A549 (cell line): Measurements from ENCODE around the gene DLG1.

Experiments used
- CEBPB ChIP-seq, 2 experiments: fragments of >200 bp in 1 of 2; sonication (Bioruptor Twin) in 1 of 2; formaldehyde crosslinking in 1 of 2; IDR thresholded peaks; 2 replicates each; pipeline ENCODE4 v1.6.1; 2012 to 2016
- EP300 ChIP-seq, 2 experiments: fragments of >200 bp; sonication (Bioruptor Twin); formaldehyde crosslinking; IDR thresholded peaks; 2 replicates in 1 of 2; 3 replicates in 1 of 2; pipeline ENCODE4 v1.6.1; 2016 to 2017
- ESRRA ChIP-seq: fragments of 150-350 bp; IDR thresholded peaks from 2 replicates; pipeline ENCODE4 v1.6.1; 2014; ENCODE audit warnings: mild to moderate bottlenecking, low read length, borderline replicate concordance
- FOXS1 ChIP-seq: fragments of 250-450 bp; sonication (Bioruptor Pico); IDR thresholded peaks from 2 replicates; pipeline ENCODE4 v1.5.0; 2020; ENCODE audit warnings: mild to moderate bottlenecking, moderate library complexity
- NR3C1 ChIP-seq: fragments of >200 bp; sonication (Bioruptor Twin); formaldehyde crosslinking; IDR thresholded peaks from 3 replicates; pipeline ENCODE4 v1.6.1; 2017
- POLR2A ChIP-seq: IDR thresholded peaks from 2 replicates; pipeline ENCODE4 v1.6.1; 2012; ENCODE audit warnings: mild to moderate bottlenecking, low read length
- RCOR1 ChIP-seq: fragments of 150-350 bp; IDR thresholded peaks from 2 replicates; pipeline ENCODE4 v1.6.1; 2014; ENCODE audit warnings: antibody characterized with exemption, low read length, low read depth
- RFX5 ChIP-seq: fragments of 450-650 bp; IDR thresholded peaks from 2 replicates; pipeline ENCODE4 v1.7.1; 2014; ENCODE audit warnings: antibody characterized with exemption, mild to moderate bottlenecking, moderate library complexity
- TP53 ChIP-seq: fragments of 250-450 bp; sonication (Bioruptor Pico); IDR thresholded peaks from 2 replicates; pipeline ENCODE4 v1.5.0; 2021; ENCODE audit warnings: mild to moderate bottlenecking, moderate library complexity
- TF ChIP-seq, protein P1 (sequence below): fragments of >200 bp; sonication (Bioruptor Twin); formaldehyde crosslinking; IDR thresholded peaks from 3 replicates; pipeline ENCODE4 v1.5.1; 2016
- TF ChIP-seq, protein P2 (sequence below): fragments of 250-450 bp; sonication (Bioruptor Pico); IDR thresholded peaks from 2 replicates; pipeline ENCODE4 v1.5.0; 2021; ENCODE audit warnings: mild to moderate bottlenecking, moderate library complexity, borderline replicate concordance
- TF ChIP-seq, protein P3 (sequence below): IDR thresholded peaks from 2 replicates; pipeline ENCODE4 v1.6.1; 2012

DNA sequence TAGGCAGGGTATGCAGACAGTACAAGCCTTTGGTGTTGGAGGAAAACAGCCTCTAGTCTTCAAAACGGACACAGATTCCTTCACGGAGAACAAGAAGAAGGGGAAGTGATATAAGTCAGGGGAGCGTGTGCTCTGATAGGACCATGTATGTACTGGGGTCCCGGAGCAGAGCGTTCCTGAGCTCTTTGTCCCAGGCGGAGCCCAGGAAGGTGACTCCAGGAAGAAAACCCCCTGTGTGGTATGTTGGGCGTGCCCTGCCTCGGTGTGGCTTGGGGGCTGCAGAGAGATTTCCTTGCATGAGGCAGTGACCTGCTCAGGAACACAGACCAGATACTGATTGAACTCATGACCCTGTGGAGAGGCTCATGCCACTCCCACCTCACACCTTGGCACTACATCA lies 290.5 kb downstream of the DLG1 start:
- TF ChIP-seq, protein P1, sequence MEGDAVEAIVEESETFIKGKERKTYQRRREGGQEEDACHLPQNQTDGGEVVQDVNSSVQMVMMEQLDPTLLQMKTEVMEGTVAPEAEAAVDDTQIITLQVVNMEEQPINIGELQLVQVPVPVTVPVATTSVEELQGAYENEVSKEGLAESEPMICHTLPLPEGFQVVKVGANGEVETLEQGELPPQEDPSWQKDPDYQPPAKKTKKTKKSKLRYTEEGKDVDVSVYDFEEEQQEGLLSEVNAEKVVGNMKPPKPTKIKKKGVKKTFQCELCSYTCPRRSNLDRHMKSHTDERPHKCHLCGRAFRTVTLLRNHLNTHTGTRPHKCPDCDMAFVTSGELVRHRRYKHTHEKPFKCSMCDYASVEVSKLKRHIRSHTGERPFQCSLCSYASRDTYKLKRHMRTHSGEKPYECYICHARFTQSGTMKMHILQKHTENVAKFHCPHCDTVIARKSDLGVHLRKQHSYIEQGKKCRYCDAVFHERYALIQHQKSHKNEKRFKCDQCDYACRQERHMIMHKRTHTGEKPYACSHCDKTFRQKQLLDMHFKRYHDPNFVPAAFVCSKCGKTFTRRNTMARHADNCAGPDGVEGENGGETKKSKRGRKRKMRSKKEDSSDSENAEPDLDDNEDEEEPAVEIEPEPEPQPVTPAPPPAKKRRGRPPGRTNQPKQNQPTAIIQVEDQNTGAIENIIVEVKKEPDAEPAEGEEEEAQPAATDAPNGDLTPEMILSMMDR, result no peak
- no peak for TF ChIP-seq RCOR1
- TF ChIP-seq, protein P2, sequence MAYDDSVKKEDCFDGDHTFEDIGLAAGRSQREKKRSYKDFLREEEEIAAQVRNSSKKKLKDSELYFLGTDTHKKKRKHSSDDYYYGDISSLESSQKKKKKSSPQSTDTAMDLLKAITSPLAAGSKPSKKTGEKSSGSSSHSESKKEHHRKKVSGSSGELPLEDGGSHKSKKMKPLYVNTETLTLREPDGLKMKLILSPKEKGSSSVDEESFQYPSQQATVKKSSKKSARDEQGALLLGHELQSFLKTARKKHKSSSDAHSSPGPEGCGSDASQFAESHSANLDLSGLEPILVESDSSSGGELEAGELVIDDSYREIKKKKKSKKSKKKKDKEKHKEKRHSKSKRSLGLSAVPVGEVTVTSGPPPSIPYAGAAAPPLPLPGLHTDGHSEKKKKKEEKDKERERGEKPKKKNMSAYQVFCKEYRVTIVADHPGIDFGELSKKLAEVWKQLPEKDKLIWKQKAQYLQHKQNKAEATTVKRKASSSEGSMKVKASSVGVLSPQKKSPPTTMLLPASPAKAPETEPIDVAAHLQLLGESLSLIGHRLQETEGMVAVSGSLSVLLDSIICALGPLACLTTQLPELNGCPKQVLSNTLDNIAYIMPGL (CRISPR knock-in tag), result no peak
- no peak for TF ChIP-seq POLR2A
- no peak for TF ChIP-seq RFX5
- TF ChIP-seq CEBPB (IDR thresholded peaks at IDR 0.05), result no peak
- TF ChIP-seq, protein P3, sequence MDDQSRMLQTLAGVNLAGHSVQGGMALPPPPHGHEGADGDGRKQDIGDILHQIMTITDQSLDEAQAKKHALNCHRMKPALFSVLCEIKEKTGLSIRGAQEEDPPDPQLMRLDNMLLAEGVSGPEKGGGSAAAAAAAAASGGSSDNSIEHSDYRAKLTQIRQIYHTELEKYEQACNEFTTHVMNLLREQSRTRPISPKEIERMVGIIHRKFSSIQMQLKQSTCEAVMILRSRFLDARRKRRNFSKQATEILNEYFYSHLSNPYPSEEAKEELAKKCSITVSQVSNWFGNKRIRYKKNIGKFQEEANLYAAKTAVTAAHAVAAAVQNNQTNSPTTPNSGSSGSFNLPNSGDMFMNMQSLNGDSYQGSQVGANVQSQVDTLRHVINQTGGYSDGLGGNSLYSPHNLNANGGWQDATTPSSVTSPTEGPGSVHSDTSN, result no peak
- no peak for TF ChIP-seq NR3C1
- no peak for TF ChIP-seq FOXS1 (CRISPR knock-in tag)
- no peak for TF ChIP-seq EP300 (IDR thresholded peaks at IDR 0.05)
- no peak for TF ChIP-seq TP53 (CRISPR knock-in tag)
- TF ChIP-seq ESRRA, result no peak
